DND-41 (cell line): ENCODE results near the gene PCDH9.
A peak's percentile ranks its signal among the peaks of the same experiment; 100 is the strongest.

ENCODE experiments used
- ATAC-seq: fragments of 200-7000 bp; cut with Tn5 transposase; 3 replicates; pipeline ENCODE4 v1.9.1; 2021; ENCODE audit warnings: low read depth; ENCODE audit not compliant: insufficient read depth
- DNase-seq: peaks from one replicate; pipeline ENCODE4 v3.0.0-alpha.2; 2020
- H2AFZ ChIP-seq: 2 replicates; pipeline ENCODE4 v1.6.0; 2012; ENCODE audit warnings: low read depth, low read length
- H3K27ac ChIP-seq: 2 replicates; pipeline ENCODE4 v1.5.1; 2012; ENCODE audit warnings: low read length, inconsistent platforms
- H3K27me3 ChIP-seq: fragments of 200-600 bp; sonication (generic); 2 replicates; pipeline ENCODE4 v1.6.0; 2012; ENCODE audit warnings: low read length, mild to moderate bottlenecking, inconsistent platforms; ENCODE audit not compliant: insufficient read depth, poor library complexity
- H3K36me3 ChIP-seq: 2 replicates; pipeline ENCODE4 v1.5.1; 2012; ENCODE audit warnings: low read length, inconsistent platforms; ENCODE audit not compliant: insufficient read depth
- H3K4me1 ChIP-seq: 2 replicates; pipeline ENCODE4 v1.5.1; 2012; ENCODE audit warnings: mild to moderate bottlenecking, low read length; ENCODE audit not compliant: insufficient read depth
- H3K4me2 ChIP-seq: 2 replicates; pipeline ENCODE4 v1.6.0; 2012; ENCODE audit warnings: mild to moderate bottlenecking, moderate library complexity, low read length, inconsistent platforms; ENCODE audit not compliant: insufficient read depth
- H3K4me3 ChIP-seq, 2 experiments: fragments of 200-600 bp in 1 of 2; shearing (Covaris generic) in 1 of 2; 2 replicates each; pipeline ENCODE4 v1.5.1; 2012 to 2016; ENCODE audit warnings: inconsistent platforms in 2 of 2, low read length in 2 of 2, mild to moderate bottlenecking in 2 of 2, low read depth in 1 of 2, moderate library complexity in 1 of 2
- H3K79me2 ChIP-seq: 2 replicates; pipeline ENCODE4 v1.6.0; 2012; ENCODE audit warnings: low read length, inconsistent platforms; ENCODE audit not compliant: insufficient read depth
- H3K9ac ChIP-seq: 2 replicates; pipeline ENCODE4 v1.6.0; 2012; ENCODE audit warnings: low read depth, mild to moderate bottlenecking, inconsistent platforms, low read length, moderate library complexity
- H3K9me3 ChIP-seq: 2 replicates; pipeline ENCODE4 v1.5.1; 2012; ENCODE audit warnings: low read length, moderate library complexity, mild to moderate bottlenecking, inconsistent platforms; ENCODE audit not compliant: insufficient read depth, severe bottlenecking
- H4K20me1 ChIP-seq: 2 replicates; pipeline ENCODE4 v1.6.0; 2012; ENCODE audit warnings: low read length; ENCODE audit not compliant: insufficient read depth
- EZH2 ChIP-seq: IDR thresholded peaks from 3 replicates; pipeline ENCODE4 v1.6.1; 2012; ENCODE audit warnings: borderline replicate concordance, low read depth, mild to moderate bottlenecking, moderate library complexity, low read length, inconsistent platforms; ENCODE audit not compliant: severe bottlenecking
- TF ChIP-seq, protein P1 (sequence below): IDR thresholded peaks from 2 replicates; pipeline ENCODE4 v1.5.1; 2012; ENCODE audit warnings: borderline replicate concordance, low read length, moderate library complexity, mild to moderate bottlenecking; ENCODE audit not compliant: poor library complexity, severe bottlenecking; ENCODE audit errors: extremely low read depth

The PCDH9 gene

GRCh38 chr13:67048084-67048820 is 181.9 kb downstream of the PCDH9 start:
- ATAC-seq = peak; percentile 91
- H3K4me1 ChIP-seq = peaks cover 31% of the 10 kb centered on the region
- peak overlapping the region; percentile 42 for H3K9ac ChIP-seq
- peak overlapping the region; percentile 82 for H3K27ac ChIP-seq
- H3K4me3 ChIP-seq = 0 out of 4 replicates have a peak overlapping the region, but pooled peaks of 1 of the 2 experiments have one; percentile 16
- H3K27me3 ChIP-seq = no peaks in the 10 kb centered on the region
- DNase-seq = peak; percentile 69
- H3K9me3 ChIP-seq = no peaks in the 10 kb centered on the region
- H4K20me1 ChIP-seq = no peaks in the 10 kb centered on the region
- no peaks in the 10 kb centered on the region for H3K79me2 ChIP-seq
- H3K4me2 ChIP-seq = peak overlapping the region; percentile 32
- H2AFZ ChIP-seq = peak overlapping the region; percentile 67
- H3K36me3 ChIP-seq = no peaks in the 10 kb centered on the region
- no peak for TF ChIP-seq EZH2
- TF ChIP-seq, protein P1, sequence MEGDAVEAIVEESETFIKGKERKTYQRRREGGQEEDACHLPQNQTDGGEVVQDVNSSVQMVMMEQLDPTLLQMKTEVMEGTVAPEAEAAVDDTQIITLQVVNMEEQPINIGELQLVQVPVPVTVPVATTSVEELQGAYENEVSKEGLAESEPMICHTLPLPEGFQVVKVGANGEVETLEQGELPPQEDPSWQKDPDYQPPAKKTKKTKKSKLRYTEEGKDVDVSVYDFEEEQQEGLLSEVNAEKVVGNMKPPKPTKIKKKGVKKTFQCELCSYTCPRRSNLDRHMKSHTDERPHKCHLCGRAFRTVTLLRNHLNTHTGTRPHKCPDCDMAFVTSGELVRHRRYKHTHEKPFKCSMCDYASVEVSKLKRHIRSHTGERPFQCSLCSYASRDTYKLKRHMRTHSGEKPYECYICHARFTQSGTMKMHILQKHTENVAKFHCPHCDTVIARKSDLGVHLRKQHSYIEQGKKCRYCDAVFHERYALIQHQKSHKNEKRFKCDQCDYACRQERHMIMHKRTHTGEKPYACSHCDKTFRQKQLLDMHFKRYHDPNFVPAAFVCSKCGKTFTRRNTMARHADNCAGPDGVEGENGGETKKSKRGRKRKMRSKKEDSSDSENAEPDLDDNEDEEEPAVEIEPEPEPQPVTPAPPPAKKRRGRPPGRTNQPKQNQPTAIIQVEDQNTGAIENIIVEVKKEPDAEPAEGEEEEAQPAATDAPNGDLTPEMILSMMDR = peak; percentile 28

GRCh38 chr13:67045357-67045756 is 184.8 kb downstream of the PCDH9 start:
- TF ChIP-seq, protein P1 = no peak
- no peak for TF ChIP-seq EZH2
- Histone ChIP-seq H3K79me2 (no peaks in the 10 kb centered on the region), H2AFZ (no peak overlapping the region), H3K9me3 (no peaks in the 10 kb centered on the region), H3K36me3 (no peaks in the 10 kb centered on the region), H3K4me1 (peaks cover 31% of the 10 kb centered on the region), H3K4me3 (no peak overlapping the region), H3K27ac (no peak overlapping the region), H3K9ac (no peak overlapping the region), H4K20me1 (no peaks in the 10 kb centered on the region), H3K27me3 (no peaks in the 10 kb centered on the region), H3K4me2 (no peak overlapping the region)
- DNase-seq = no peak
- no peak for ATAC-seq

DNA sequence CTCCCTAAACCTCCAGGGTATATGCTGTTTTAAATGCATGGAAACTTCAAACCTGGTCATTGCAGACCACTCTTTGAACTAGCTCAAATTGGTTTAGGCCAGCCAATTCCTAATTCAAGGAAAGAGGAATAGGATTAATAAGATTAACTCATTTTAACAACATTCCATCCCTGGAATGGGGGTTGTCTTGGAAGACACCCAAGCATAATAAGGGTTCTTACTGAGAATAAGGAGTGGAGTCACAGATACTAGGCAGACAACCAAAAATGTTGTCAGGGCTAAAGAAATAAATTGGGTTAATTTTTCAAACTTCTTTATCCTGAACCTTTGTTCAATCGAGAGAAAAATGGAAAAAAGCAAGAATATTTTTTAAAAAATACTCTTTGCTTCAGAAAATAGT is 186.2 kb downstream of the PCDH9 start:
- Histone ChIP-seq H4K20me1 (no peaks in the 10 kb centered on the region), H3K4me3 (no peak overlapping the region), H3K4me1 (peaks cover 26% of the 10 kb centered on the region), H3K27me3 (no peaks in the 10 kb centered on the region), H3K9me3 (no peaks in the 10 kb centered on the region), H2AFZ (no peak overlapping the region), H3K79me2 (no peaks in the 10 kb centered on the region), H3K4me2 (no peak overlapping the region), H3K36me3 (no peaks in the 10 kb centered on the region), H3K9ac (no peak overlapping the region), H3K27ac (no peak overlapping the region)
- TF ChIP-seq EZH2 = no peak
- TF ChIP-seq, protein P1 = no peak
- ATAC-seq = no peak
- DNase-seq = no peak
